Endothelial cell of umbilical vein (primary cell): Measurements from ENCODE around the gene SLC9B2. TPM values are rescaled to one million over a fixed set of nuclear protein-coding genes. Genes with fewer than 3 reads are reported as not detected.
A peak's percentile ranks its signal among the peaks of the same experiment; 100 is the strongest.

Experiments
- BruUV-seq: library from RNA; stranded (reverse); fragments of 400-500 nt; replicated peaks from 2 replicates; lab custom pipeline; 2021; lab: Mats Ljungman, UMichigan
- CTCF ChIA-PET: fragments of 300-600, 350-600 bp; sonication (Branson Sonifier 250); formaldehyde crosslinking; loops from one replicate; lab custom pipeline; 2021; ENCODE audit warnings: antibody characterized with exemption, inconsistent platforms; lab: Charles Lee
- POLR2A ChIA-PET: fragments of 300-600, 350-600 bp; sonication (Branson Sonifier 250); formaldehyde crosslinking; loops from one replicate; lab custom pipeline; 2021; ENCODE audit warnings: antibody characterized with exemption, inconsistent platforms; lab: Charles Lee
- DNase-seq: peaks from one replicate; pipeline ENCODE4 v3.0.0-alpha.2; 2011; ENCODE audit warnings: low read depth, low spot score
- FAIRE-seq: peaks from 2 replicates; lab custom pipeline; 2011; peaks lifted over from hg19 to GRCh38; lab: Jason Lieb, UNC
- H2AFZ ChIP-seq: 2 replicates; pipeline ENCODE4 v1.6.0; 2012; ENCODE audit warnings: low read depth, low read length, control low read depth, inconsistent platforms
- H3K27ac ChIP-seq: 2 replicates; pipeline ENCODE4 v1.5.1; 2011; ENCODE audit warnings: low read depth, mild to moderate bottlenecking, control low read depth, low read length, moderate library complexity; ENCODE audit not compliant: insufficient read depth
- H3K27me3 ChIP-seq, 2 experiments: 2 replicates each; pipeline versions ENCODE4 v1.6.0 to v1.6.1; 2011; ENCODE audit warnings: low read length in 2 of 2, mixed read lengths in 1 of 2; ENCODE audit not compliant: control insufficient read depth in 2 of 2, insufficient read depth in 2 of 2
- H3K36me3 ChIP-seq, 2 experiments: 2 replicates in 1 of 2; 3 replicates in 1 of 2; pipeline ENCODE4 v1.5.1; 2011; ENCODE audit warnings: low read length in 2 of 2, mild to moderate bottlenecking in 1 of 2, moderate library complexity in 1 of 2; ENCODE audit not compliant: control insufficient read depth in 2 of 2, insufficient read depth in 2 of 2; ENCODE audit errors: extremely low read depth in 1 of 2
- H3K4me1 ChIP-seq: 3 replicates; pipeline ENCODE4 v1.5.1; 2011; ENCODE audit warnings: mild to moderate bottlenecking, low read length; ENCODE audit not compliant: control insufficient read depth, insufficient read depth; ENCODE audit errors: extremely low read depth
- H3K4me2 ChIP-seq: 2 replicates; pipeline ENCODE4 v1.6.1; 2011; ENCODE audit warnings: low read length, control low read depth, mixed read lengths; ENCODE audit not compliant: insufficient read depth
- H3K4me3 ChIP-seq, 3 experiments: fragments of 200-600 bp in 1 of 3; sonication (generic), shearing (Covaris generic) in 1 of 3; replicated peaks in 1 of 3; 2 replicates each; pipeline ENCODE4 v1.5.1; 2011 to 2016; ENCODE audit warnings: control low read depth in 3 of 3, low read length in 3 of 3, mild to moderate bottlenecking in 2 of 3, inconsistent platforms in 1 of 3, low read depth in 1 of 3, moderate library complexity in 1 of 3; ENCODE audit not compliant: insufficient read depth in 1 of 3
- H3K79me2 ChIP-seq: 2 replicates; pipeline ENCODE4 v1.6.0; 2012; ENCODE audit warnings: low read length, inconsistent platforms; ENCODE audit not compliant: control insufficient read depth, insufficient read depth
- H3K9ac ChIP-seq: replicated peaks from 2 replicates; pipeline ENCODE3; 2011; ENCODE audit warnings: low read length, control low read depth; ENCODE audit not compliant: insufficient read depth; ENCODE audit errors: extremely low read depth
- H3K9me1 ChIP-seq: replicated peaks from 3 replicates; pipeline ENCODE4 v1.6.0; 2011; ENCODE audit warnings: mild to moderate bottlenecking, low read length; ENCODE audit not compliant: control insufficient read depth, insufficient read depth; ENCODE audit errors: extremely low read depth
- H3K9me3 ChIP-seq: replicated peaks from 2 replicates; pipeline ENCODE4 v1.5.1; 2012; ENCODE audit warnings: low read length, inconsistent platforms; ENCODE audit not compliant: control insufficient read depth, insufficient read depth
- H4K20me1 ChIP-seq: replicated peaks from 2 replicates; pipeline ENCODE3; 2011; ENCODE audit warnings: mild to moderate bottlenecking, low read length; ENCODE audit not compliant: control insufficient read depth, insufficient read depth; ENCODE audit errors: extremely low read depth
- GATA2 ChIP-seq: IDR thresholded peaks from 2 replicates; pipeline ENCODE4 v1.7.0; 2011; ENCODE audit warnings: low read depth, mild to moderate bottlenecking, moderate library complexity, mixed read lengths, low read length; ENCODE audit not compliant: insufficient read length, insufficient read depth
- dilution Hi-C: fragments of 300-500 bp; cut with MboI; formaldehyde crosslinking; loops from one replicate; pipeline ENCODE4 v1.15.0; 2019; ENCODE audit warnings: low sequenced_read_pairs; ENCODE audit not compliant: extremely low pct_ligation_motif_present
- intact Hi-C: fragments of 100-400 bp; cut with micrococcal nuclease; formaldehyde crosslinking; loops from one replicate; pipeline ENCODE4 v1.10.0; 2022
- polyA plus RNA-seq, 4 experiments: library from polyadenylated mRNA; depleted of rRNA in 3 of 4; stranded (reverse) in 3 of 4; unstranded in 1 of 4; fragments of >200 nt; gene quantifications; 2 replicates each; pipeline versions ENCODE4 v1.2.1 to v1.2.3, GENCODE V29; 2011 to 2012; ENCODE audit warnings: missing spikeins in 1 of 4
- total RNA-seq: library from RNA; stranded (reverse); gene quantifications from 2 replicates; pipeline ENCODE4 v1.2.3, GENCODE V29; 2021
- TF ChIP-seq, protein P1 (sequence below), 2 donors: IDR thresholded peaks; 1 replicate in 1 of 2; 2 replicates in 1 of 2; pipeline ENCODE4 v1.5.1; 2011; ENCODE audit warnings: low read length in 2 of 2, mild to moderate bottlenecking in 2 of 2, moderate library complexity in 2 of 2, control low read depth in 1 of 2, inconsistent platforms in 1 of 2, low read depth in 1 of 2; ENCODE audit not compliant: insufficient read depth in 1 of 2; ENCODE audit errors: extremely low read depth in 1 of 2

Gene SLC9B2
- total and polyA plus RNA-seq, 2 donors (not counting 3 experiments of a cell fraction or from before 2014, with no cell fraction given): 9.6 to 23.5 TPM

DNA sequence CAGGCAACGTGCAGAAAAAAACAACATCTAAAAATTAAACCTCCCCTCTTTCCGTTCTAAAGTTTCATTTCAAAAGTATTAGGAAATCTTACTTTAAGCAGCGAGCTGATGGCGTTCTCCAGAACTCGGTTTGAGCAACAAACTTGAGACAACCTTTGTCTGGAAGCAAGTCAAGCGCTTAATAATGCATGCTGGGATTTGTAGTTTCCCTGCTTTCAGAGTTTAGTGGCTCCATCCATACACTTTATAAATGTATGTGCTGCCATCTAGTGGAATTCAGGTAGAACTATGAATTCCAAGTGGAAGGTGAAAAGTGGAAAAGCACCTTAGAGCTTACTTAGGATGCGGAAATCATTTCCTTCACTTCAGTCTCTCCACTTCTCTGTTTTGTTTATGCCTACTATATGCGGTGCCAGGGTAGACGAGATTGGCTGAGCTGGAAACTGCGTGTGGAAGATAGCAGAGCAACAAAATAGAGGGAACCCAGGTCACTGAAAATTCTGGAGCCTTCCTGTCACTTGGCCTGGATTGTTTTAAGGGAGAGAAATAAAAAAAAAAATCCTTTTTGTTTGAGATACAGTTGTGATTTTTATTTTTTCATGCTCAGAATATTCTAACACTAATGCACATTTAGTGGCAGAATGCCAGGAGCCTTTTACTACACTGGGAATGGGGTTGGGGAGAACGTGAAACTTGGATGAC, 23.3 kb upstream of the SLC9B2 start, which contains the start of gene BDH2:
BDH2 (minus strand) TSS at position 144 of the 702 bp plus-strand sequence. CDS start 3,580 bp downstream, outside the sequence.
- Histone ChIP-seq H3K4me3 (peak within 1 kb of the TSS; percentile 21 to 82 (median 48)), H3K4me1 (peaks cover 8% of the 10 kb centered on the region), H4K20me1 (no peaks in the 10 kb centered on the region), H3K27ac (peak within 1 kb of the TSS; percentile 49), H3K9me1 (no peaks in the 10 kb centered on the region), H3K4me2 (peak within 1 kb of the TSS; percentile 88), H3K27me3 (no peaks in the 10 kb centered on the region), H3K79me2 (no peaks in the 10 kb centered on the region), H3K36me3 (no peaks in the 10 kb centered on the region), H3K9ac (peak within 1 kb of the TSS; percentile 77), H3K9me3 (no peaks in the 10 kb centered on the region), H2AFZ (peak within 1 kb of the TSS; percentile 41)
- DNase-seq: peak; percentile 93
- no peak for TF ChIP-seq GATA2
- TF ChIP-seq, protein P1, sequence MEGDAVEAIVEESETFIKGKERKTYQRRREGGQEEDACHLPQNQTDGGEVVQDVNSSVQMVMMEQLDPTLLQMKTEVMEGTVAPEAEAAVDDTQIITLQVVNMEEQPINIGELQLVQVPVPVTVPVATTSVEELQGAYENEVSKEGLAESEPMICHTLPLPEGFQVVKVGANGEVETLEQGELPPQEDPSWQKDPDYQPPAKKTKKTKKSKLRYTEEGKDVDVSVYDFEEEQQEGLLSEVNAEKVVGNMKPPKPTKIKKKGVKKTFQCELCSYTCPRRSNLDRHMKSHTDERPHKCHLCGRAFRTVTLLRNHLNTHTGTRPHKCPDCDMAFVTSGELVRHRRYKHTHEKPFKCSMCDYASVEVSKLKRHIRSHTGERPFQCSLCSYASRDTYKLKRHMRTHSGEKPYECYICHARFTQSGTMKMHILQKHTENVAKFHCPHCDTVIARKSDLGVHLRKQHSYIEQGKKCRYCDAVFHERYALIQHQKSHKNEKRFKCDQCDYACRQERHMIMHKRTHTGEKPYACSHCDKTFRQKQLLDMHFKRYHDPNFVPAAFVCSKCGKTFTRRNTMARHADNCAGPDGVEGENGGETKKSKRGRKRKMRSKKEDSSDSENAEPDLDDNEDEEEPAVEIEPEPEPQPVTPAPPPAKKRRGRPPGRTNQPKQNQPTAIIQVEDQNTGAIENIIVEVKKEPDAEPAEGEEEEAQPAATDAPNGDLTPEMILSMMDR (IDR thresholded peaks at IDR 0.05; ENCODE audit: extremely low read depth in 1 of 2, insufficient read depth in 1 of 2, low read depth in 1 of 2, low read length in 2 of 2): peak; percentile 53 to 59
- dilution Hi-C loops (no loop called here), intact Hi-C loops (loop anchor here (1.0 to 10.0 kb wide), 8 partner anchors 81 to 835 kb away; partner anchors contain the start of genes CISD2, SLC9B1 and UBE2D3)
- peak; percentile 89 for FAIRE-seq
- BruUV-seq: no TSS peak
- CTCF ChIA-PET: interaction anchor here (0.6 to 3.9 kb wide), 32 partner anchors 8 to 1913 kb away, joined by 3 to 32 read pairs (median 4); partner anchors contain the start of genes PPP3CA and SLC9B2
- POLR2A ChIA-PET: no interaction called here
